ENCODE results near the gene TEX53.

DNA sequence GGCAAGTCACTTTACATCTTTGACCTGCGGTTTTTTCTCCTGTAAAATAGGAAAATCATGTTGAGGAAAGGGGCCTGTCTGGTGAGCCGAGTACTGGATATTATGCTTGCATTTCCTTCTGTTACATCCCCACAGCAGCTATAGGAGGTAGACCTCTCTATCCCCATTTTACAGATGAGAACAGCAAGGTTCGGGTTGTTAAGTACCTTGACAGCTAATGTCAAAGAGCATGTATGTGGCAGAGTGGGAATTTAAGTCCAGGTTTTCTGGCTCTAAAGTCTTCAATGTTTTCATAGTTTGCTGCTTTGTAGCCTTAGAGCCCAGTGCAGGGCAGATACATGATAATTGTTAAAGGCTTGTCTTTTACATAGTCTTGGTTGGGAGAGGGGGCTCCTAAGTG is 43.7 kb downstream of the TEX53 start:
- TF ChIP-seq CTCF (IDR thresholded peaks at IDR 0.05) (no peak), POLR2A (IDR thresholded peaks at IDR 0.05) (no peak)

Measured in right lobe of liver (tissue), 4 donors.